HepG2 (cell line): ENCODE results near the gene HNRNPL. TPM values are rescaled to one million over a fixed set of nuclear protein-coding genes. Genes with fewer than 3 reads are reported as not detected.
A peak's percentile ranks its signal among the peaks of the same experiment; 100 is the strongest.

Experiments used
- ATAC-seq: fragments of 200-7000 bp; cut with Tn5 transposase; 3 replicates; pipeline ENCODE4 v1.9.1; 2020; ENCODE audit warnings: mild to moderate bottlenecking, moderate library complexity
- BruUV-seq: library from RNA; stranded (reverse); fragments of 400-500 nt; replicated peaks from 2 replicates; lab custom pipeline; 2021; lab: Mats Ljungman, UMichigan
- CTCF ChIA-PET: fragments of 300-600 bp; formaldehyde crosslinking; extraction: SDS; loops from one replicate; lab custom pipeline; 2021; ENCODE audit warnings: low total read pairs, inconsistent platforms, low intra/inter-chr PET ratio; lab: Yijun Ruan, JAX
- POLR2A ChIA-PET: fragments of 350-600 bp; sonication (Branson Sonifier 250); formaldehyde crosslinking; loops from one replicate; lab custom pipeline; 2020; ENCODE audit warnings: antibody characterized with exemption, inconsistent platforms; lab: Yijun Ruan, JAX
- DNase-seq: peaks from one replicate; pipeline ENCODE4 v3.0.0-alpha.2; 2015; ENCODE audit warnings: low spot score
- FAIRE-seq: peaks from 3 replicates; lab custom pipeline; 2011; peaks lifted over from hg19 to GRCh38; lab: Jason Lieb, UNC
- H2AFZ ChIP-seq: one replicate; pipeline ENCODE4 v1.6.1; 2011; ENCODE audit warnings: low read length, inconsistent platforms
- H3K27ac ChIP-seq: fragments of 300-600 bp; 3 replicates; pipeline ENCODE4 v1.8.0; 2011; ENCODE audit warnings: mixed run types, mild to moderate bottlenecking, mixed read lengths, low read length, inconsistent platforms; ENCODE audit not compliant: insufficient read depth; ENCODE audit errors: extremely low read length
- H3K27me3 ChIP-seq, 2 experiments: fragments of 200-600 bp in 1 of 2; 2 replicates in 1 of 2; 3 replicates in 1 of 2; pipeline versions ENCODE4 v1.6.0 to v1.8.0; 2011; ENCODE audit warnings: low read length in 2 of 2, mild to moderate bottlenecking in 2 of 2, moderate library complexity in 2 of 2, inconsistent platforms in 1 of 2; ENCODE audit not compliant: insufficient read depth in 2 of 2, control insufficient read depth in 1 of 2
- H3K36me3 ChIP-seq, 2 experiments: fragments of 200-600 bp in 1 of 2; replicated peaks in 1 of 2; 2 replicates in 1 of 2; 3 replicates in 1 of 2; pipeline versions ENCODE4 v1.5.1 to v1.8.0; 2011; ENCODE audit warnings: low read length in 2 of 2, inconsistent platforms in 1 of 2; ENCODE audit not compliant: insufficient read depth in 2 of 2, control insufficient read depth in 1 of 2
- H3K4me1 ChIP-seq: 2 replicates; pipeline ENCODE4 v1.5.1; 2012; ENCODE audit warnings: low read length, inconsistent platforms; ENCODE audit not compliant: insufficient read depth
- H3K4me2 ChIP-seq: 2 replicates; pipeline ENCODE4 v1.6.0; 2011; ENCODE audit warnings: low read depth, low read length, inconsistent platforms
- H3K4me3 ChIP-seq, 3 experiments: fragments of 200-600 bp in 1 of 3; sonication (generic), shearing (Covaris generic) in 1 of 3; replicated peaks in 1 of 3; 2 replicates each; pipeline ENCODE4 v1.5.1; 2011 to 2016; ENCODE audit warnings: low read length in 3 of 3, inconsistent platforms in 2 of 3, low read depth in 2 of 3, mild to moderate bottlenecking in 2 of 3, control low read depth in 1 of 3, mixed read lengths in 1 of 3; ENCODE audit not compliant: insufficient read depth in 1 of 3
- H3K79me2 ChIP-seq: one replicate; pipeline ENCODE4 v1.6.1; 2011; ENCODE audit warnings: low read length, inconsistent platforms; ENCODE audit not compliant: insufficient read depth
- H3K9ac ChIP-seq: 2 replicates; pipeline ENCODE4 v1.6.0; 2011; ENCODE audit warnings: mild to moderate bottlenecking, low read depth, low read length, inconsistent platforms; ENCODE audit not compliant: insufficient read depth
- H3K9me3 ChIP-seq: 2 replicates; pipeline ENCODE4 v1.5.1; 2012; ENCODE audit warnings: mild to moderate bottlenecking, low read length
- H4K20me1 ChIP-seq: 2 replicates; pipeline ENCODE4 v1.6.0; 2011; ENCODE audit warnings: inconsistent platforms, mild to moderate bottlenecking, low read length, moderate library complexity; ENCODE audit not compliant: insufficient read depth
- BRCA1 ChIP-seq: sonication (generic); formaldehyde crosslinking; IDR thresholded peaks from 2 replicates; pipeline ENCODE4 v1.4.0; 2020; ENCODE audit warnings: missing genetic modification reagents
- E2F1 ChIP-seq: sonication (generic); formaldehyde crosslinking; IDR thresholded peaks from 2 replicates; pipeline ENCODE4 v1.5.0; 2020; ENCODE audit warnings: missing genetic modification reagents
- FLYWCH1 ChIP-seq: sonication (generic); formaldehyde crosslinking; IDR thresholded peaks from 2 replicates; pipeline ENCODE4 v1.8.1; 2023; ENCODE audit warnings: mild to moderate bottlenecking, missing genetic modification reagents
- FOSL2 ChIP-seq: sonication (generic); formaldehyde crosslinking; IDR thresholded peaks from 2 replicates; pipeline ENCODE4 v1.4.0; 2020; ENCODE audit warnings: missing genetic modification reagents
- NR3C1 ChIP-seq: sonication (generic); formaldehyde crosslinking; IDR thresholded peaks from 2 replicates; pipeline ENCODE4 v1.4.0; 2020; ENCODE audit warnings: missing genetic modification reagents
- RBFOX2 ChIP-seq: fragments of 200-400 bp; formaldehyde crosslinking; IDR thresholded peaks from 2 replicates; pipeline ENCODE4 v1.6.1; 2017; ENCODE audit warnings: low read depth, mild to moderate bottlenecking, low read length
- SP4 ChIP-seq: sonication (generic); formaldehyde crosslinking; IDR thresholded peaks from 2 replicates; pipeline ENCODE4 v1.8.1; 2023; ENCODE audit warnings: mild to moderate bottlenecking, missing genetic modification reagents
- SSRP1 ChIP-seq: IDR thresholded peaks from 2 replicates; pipeline ENCODE4 v1.6.1; 2016; ENCODE audit warnings: control low read depth
- SUZ12 ChIP-seq: fragments of 150-350 bp; IDR thresholded peaks from 2 replicates; pipeline ENCODE4 v1.6.1; 2014; ENCODE audit warnings: low read depth, low read length
- THRA ChIP-seq: sonication (generic); formaldehyde crosslinking; IDR thresholded peaks from 2 replicates; pipeline ENCODE4 v1.4.0; 2020; ENCODE audit warnings: missing genetic modification reagents, borderline replicate concordance
- ZBTB42 ChIP-seq: sonication (generic); formaldehyde crosslinking; IDR thresholded peaks from 2 replicates; pipeline ENCODE4 v1.5.0; 2020; ENCODE audit warnings: mild to moderate bottlenecking, missing genetic modification reagents
- ZFP91 ChIP-seq: sonication (generic); formaldehyde crosslinking; IDR thresholded peaks from 2 replicates; pipeline ENCODE4 v1.9.0; 2022; ENCODE audit warnings: missing genetic modification reagents, mild to moderate bottlenecking, borderline replicate concordance
- ZNF44 ChIP-seq: sonication (generic); formaldehyde crosslinking; IDR thresholded peaks from 2 replicates; pipeline ENCODE4 v1.5.1; 2020; ENCODE audit warnings: mild to moderate bottlenecking, missing genetic modification reagents
- WGBS: methylation state at CpG from one replicate; pipeline ENCODE4 v1.1.6; 2017; ENCODE audit warnings: low lambda C conversion rate; 5-methylcytosine and 5-hydroxymethylcytosine counted together
- in situ Hi-C: cut with HindIII; loops from 2 replicates; pipeline ENCODE4 v1.10.0; 2017; ENCODE audit warnings: low pct_unique_long_range_greater_than_20kb; ENCODE audit not compliant: extremely low pct_ligation_motif_present
- intact Hi-C: fragments of 100-400 bp; cut with micrococcal nuclease; formaldehyde crosslinking; loops from one replicate; pipeline ENCODE4 v1.10.0; 2022; ENCODE audit not compliant: unreplicated experiment
- polyA plus RNA-seq, 8 experiments: library from polyadenylated mRNA; depleted of rRNA in 3 of 8; stranded (reverse) in 7 of 8; unstranded in 1 of 8; fragments of >200 nt; fragmentation: Illumina TruSeq in 4 of 8; extraction: Trizol in 4 of 8; gene quantifications; 2 replicates each; pipeline versions ENCODE4 v1.2.1 to v1.2.3, GENCODE V29; 2011 to 2016; ENCODE audit warnings: low read depth in 4 of 8, missing spikeins in 1 of 8, mixed read lengths in 1 of 8; ENCODE audit not compliant: insufficient read depth in 1 of 8
- total RNA-seq, 5 experiments: library from RNA; depleted of rRNA; stranded (reverse); fragments of >200 nt; fragmentation: Illumina TruSeq; extraction: Trizol; gene quantifications; 2 replicates each; pipeline ENCODE4 v1.2.3, GENCODE V29; 2016; ENCODE audit warnings: low read depth in 1 of 5

HNRNPL gene
- total and polyA plus RNA-seq, 2 of the 13 experiments (the other 11 are each of a cell fraction or from before 2014, with no cell fraction given), result 156 to 278 TPM

- 0 out of 2 replicates have a peak, but pooled peaks have one; percentile 2 for TF ChIP-seq ZFP91 (CRISPR knock-in tag)
Measured at GRCh38 chr19:38848299-38849146, 1.3 kb downstream of the HNRNPL start (continued).

GRCh38 chr19:38846097-38846496, 3.7 kb downstream of the HNRNPL start:
- no peak overlapping the region for H3K4me3 ChIP-seq
- in situ Hi-C loops, result no loop called here
- ATAC-seq (no peak), DNase-seq (no peak)
- peaks cover 68% of the 10 kb centered on the region for H3K79me2 ChIP-seq
- intact Hi-C loops, result no loop called here
- H4K20me1 ChIP-seq, result peaks cover 60% of the 10 kb centered on the region
- WGBS, result 95% methylated on average over 2 of the region's 2 CpGs
- H3K36me3 ChIP-seq, result peaks cover 45 to 68% of the 10 kb centered on the region in 2 experiments
- no peak overlapping the region for H3K9ac ChIP-seq
- BruUV-seq, result no TSS peak
- H3K27ac ChIP-seq, result no peak overlapping the region
- POLR2A ChIA-PET, result interaction anchor here (1.1 to 9.1 kb wide), 2 partner anchors 8 to 13 kb away, joined by 6 to 148 read pairs; partner anchors contain the start of gene ECH1
- H2AFZ ChIP-seq, result no peak overlapping the region
- peaks cover 84% of the 10 kb centered on the region for H3K4me1 ChIP-seq
- no peak for TF ChIP-seq SUZ12
- TF ChIP-seq SP4 (CRISPR knock-in tag), result no peak
- TF ChIP-seq SSRP1 (CRISPR knock-in tag), result 0 out of 2 replicates have a peak, but pooled peaks have one; percentile 52
- no peak for TF ChIP-seq FLYWCH1
- 0 out of 2 replicates have a peak, but pooled peaks have one; percentile 28 for TF ChIP-seq RBFOX2
- no peak for TF ChIP-seq BRCA1 (CRISPR knock-in tag)
- TF ChIP-seq FOSL2 (CRISPR knock-in tag), result no peak
- no peak for TF ChIP-seq ZBTB42 (CRISPR knock-in tag)
- TF ChIP-seq THRA (CRISPR knock-in tag), result no peak
- no peak for TF ChIP-seq E2F1 (CRISPR knock-in tag)
- no peak for TF ChIP-seq ZNF44
- TF ChIP-seq NR3C1 (CRISPR knock-in tag), result no peak
- TF ChIP-seq, all 625 proteins: peak for 2
- Histone ChIP-seq H3K27me3 (no peaks in the 10 kb centered on the region; a peak in 1 of 5 replicates), H3K9me3 (no peaks in the 10 kb centered on the region), H3K4me2 (no peak overlapping the region)
- FAIRE-seq, result no peak
- CTCF ChIA-PET, result no interaction called here
